ENCODE results near the gene LRRC39. TPM values are rescaled to one million over a fixed set of nuclear protein-coding genes. Genes with fewer than 3 reads are reported as not detected.

Gene LRRC39
- total RNA-seq, 3 donors from 2014 or later: 1.3 to 2.5 (median 1.9) TPM

GRCh38 chr1:100142343-100142742, 35.7 kb downstream of the LRRC39 start:
- Histone ChIP-seq H3K27me3 (no peaks in the 10 kb centered on the region), H3K36me3 (peaks cover 20% of the 10 kb centered on the region), H3K4me1 (no peaks in the 10 kb centered on the region), H3K27ac (no peak overlapping the region), H3K4me3 (no peak overlapping the region), H3K9me3 (no peaks in the 10 kb centered on the region)
- no peak for DNase-seq (ENCODE audit: low spot score in 2 of 2)
- no peak for TF ChIP-seq CTCF (IDR thresholded peaks at IDR 0.05)
- no peak for TF ChIP-seq POLR2A (IDR thresholded peaks at IDR 0.05)
- TF ChIP-seq POLR2AphosphoS5 (IDR thresholded peaks at IDR 0.05): no peak
- intact Hi-C loops (cut with DNase I; ENCODE audit: low total_unique reads): no loop called here

- H3K27ac ChIP-seq: no peak overlapping the region
- intact Hi-C loops (cut with DNase I; ENCODE audit: low total_unique reads): no loop called here
- no peak overlapping the region for H3K4me3 ChIP-seq
- no peaks in the 10 kb centered on the region for H3K27me3 ChIP-seq
- no peaks in the 10 kb centered on the region for H3K4me1 ChIP-seq
- no peak for DNase-seq (ENCODE audit: low spot score in 2 of 2)
- TF ChIP-seq CTCF (IDR thresholded peaks at IDR 0.05) (no peak), POLR2AphosphoS5 (IDR thresholded peaks at IDR 0.05) (no peak), POLR2A (IDR thresholded peaks at IDR 0.05) (no peak)
- peaks cover 20% of the 10 kb centered on the region for H3K36me3 ChIP-seq
- no peaks in the 10 kb centered on the region for H3K9me3 ChIP-seq
Observed at GRCh38 chr1:100141192-100141591, 36.9 kb downstream of the LRRC39 start.

GRCh38 chr1:100137602-100138001, 40.5 kb downstream of the LRRC39 start:
- DNase-seq (ENCODE audit: low spot score in 2 of 2): no peak
- H3K4me1 ChIP-seq: no peaks in the 10 kb centered on the region
- H3K36me3 ChIP-seq: peaks cover 16% of the 10 kb centered on the region
- TF ChIP-seq POLR2A (IDR thresholded peaks at IDR 0.05): no peak
- no peak for TF ChIP-seq CTCF (IDR thresholded peaks at IDR 0.05)
- TF ChIP-seq POLR2AphosphoS5 (IDR thresholded peaks at IDR 0.05): no peak
- no peak overlapping the region for H3K4me3 ChIP-seq
- intact Hi-C loops (cut with DNase I; ENCODE audit: low total_unique reads): no loop called here
- H3K27me3 ChIP-seq: no peaks in the 10 kb centered on the region
- no peak overlapping the region for H3K27ac ChIP-seq
- H3K9me3 ChIP-seq: no peaks in the 10 kb centered on the region

- TF ChIP-seq POLR2A (IDR thresholded peaks at IDR 0.05) (no peak), CTCF (IDR thresholded peaks at IDR 0.05) (no peak), POLR2AphosphoS5 (IDR thresholded peaks at IDR 0.05) (no peak)
- Histone ChIP-seq H3K9me3 (no peaks in the 10 kb centered on the region), H3K27ac (no peak overlapping the region), H3K36me3 (peaks cover 10% of the 10 kb centered on the region), H3K4me1 (no peaks in the 10 kb centered on the region), H3K27me3 (no peaks in the 10 kb centered on the region), H3K4me3 (no peak overlapping the region)
- DNase-seq (ENCODE audit: low spot score in 2 of 2): no peak
- intact Hi-C loops (cut with DNase I; ENCODE audit: low total_unique reads): no loop called here
Observed at GRCh38 chr1:100134872-100135271, 43.2 kb downstream of the LRRC39 start.

GRCh38 chr1:100132566-100133477, 45.2 kb downstream of the LRRC39 start, which contains the start of the genes SASS6 and TRMT13:
Gene SASS6, minus strand, starts transcription at chr1:100132930. Its CDS starts 116 bp downstream, at chr1:100132814.
Gene TRMT13, plus strand, starts transcription at chr1:100133163. Its CDS starts 6 bp downstream, at chr1:100133169.
- H3K9me3 ChIP-seq: no peaks in the 10 kb centered on the region
- peak within 1 kb of the TSS; percentile 68 to 95 (median 80) for H3K4me3 ChIP-seq
- intact Hi-C loops (cut with DNase I; ENCODE audit: low total_unique reads): no loop called here
- no peaks in the 10 kb centered on the region for H3K27me3 ChIP-seq
- TF ChIP-seq POLR2A (IDR thresholded peaks at IDR 0.05) (no peak), POLR2AphosphoS5 (IDR thresholded peaks at IDR 0.05) (peak; percentile 80 to 92 (median 84)), CTCF (IDR thresholded peaks at IDR 0.05) (peak in 2 of 3 donors; percentile 23 to 33)
- H3K4me1 ChIP-seq: no peaks in the 10 kb centered on the region
- DNase-seq (ENCODE audit: low spot score in 2 of 2): peak; percentile 92 to 94
- no peaks in the 10 kb centered on the region for H3K36me3 ChIP-seq
- peak within 1 kb of the TSS; percentile 56 to 75 for H3K27ac ChIP-seq

All from breast epithelium (tissue), 4 donors.